ENCODE measurements around the gene PIPOX.

PIPOX gene

GRCh38 chr17:29048440-29049368, 5.8 kb downstream of the PIPOX start:
- DNase-seq, result peak; percentile 5

GRCh38 chr17:29049541-29050145, 6.7 kb downstream of the PIPOX start:
- DNase-seq, result no peak

DNA sequence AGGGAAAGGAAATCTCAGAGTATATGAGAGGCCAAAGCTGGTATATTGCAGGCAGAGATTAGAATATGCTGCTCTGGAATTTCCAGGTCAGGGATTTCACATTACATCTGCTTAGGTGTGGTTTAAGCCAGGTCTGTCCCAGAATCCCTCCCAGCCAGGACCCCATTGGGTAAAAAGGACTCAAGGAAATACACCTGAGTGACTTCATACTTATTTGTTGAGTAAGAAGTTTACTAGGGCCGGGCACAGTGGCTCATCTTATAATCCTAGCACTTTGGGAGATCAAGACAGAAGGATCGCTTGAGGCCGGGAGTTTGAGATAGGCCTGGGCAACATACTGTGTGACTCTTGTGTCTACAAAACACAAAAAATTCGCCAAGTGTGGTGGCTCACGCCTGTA, 7.2 kb downstream of the PIPOX start:
- DNase-seq, result no peak

DNA sequence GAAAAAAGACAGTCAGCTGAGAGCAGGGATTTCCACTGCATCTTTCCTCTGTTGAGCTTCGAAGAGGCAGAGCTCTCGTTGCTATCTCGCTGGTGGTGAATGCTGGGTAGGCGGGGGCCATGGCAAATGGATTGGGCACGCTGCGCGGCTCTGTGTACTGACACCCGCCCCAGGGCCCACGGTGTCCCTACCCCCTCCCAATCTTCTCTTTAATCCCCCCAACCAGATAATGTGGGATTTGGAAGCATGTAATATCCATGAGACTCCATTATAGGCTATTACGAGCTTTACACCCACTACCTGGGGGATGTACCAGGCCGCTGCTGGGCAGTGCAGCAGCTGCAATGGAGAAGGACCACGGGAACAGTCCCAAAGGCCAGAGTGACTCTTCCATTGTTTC, 8.3 kb downstream of the PIPOX start:
- DNase-seq, result no peak

GRCh38 chr17:29051731-29052130, 8.8 kb downstream of the PIPOX start:
- no peak for DNase-seq

- no peak for DNase-seq
Observed at GRCh38 chr17:29054835-29055234, 11.9 kb downstream of the PIPOX start.

DNA sequence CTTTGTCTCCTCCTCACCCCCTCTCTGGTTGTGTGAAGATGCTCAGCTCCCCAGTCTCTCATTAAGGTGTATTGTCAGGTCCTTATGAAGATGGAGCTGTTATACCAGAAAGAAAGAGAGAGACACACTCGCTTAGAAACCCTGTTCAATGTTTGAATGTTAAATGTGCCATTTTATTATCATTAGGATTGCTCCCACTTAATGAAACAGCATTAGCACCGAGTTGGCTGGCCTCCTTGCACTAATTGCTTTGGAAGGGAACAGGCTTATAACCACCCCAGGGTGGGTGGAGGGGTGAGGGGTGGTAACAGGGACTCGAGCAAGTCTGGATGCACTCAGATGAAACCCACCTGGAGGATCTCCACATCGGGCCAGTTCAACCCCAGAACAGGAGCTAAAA, 14.4 kb downstream of the PIPOX start:
- peak; percentile 52 for DNase-seq

DNA sequence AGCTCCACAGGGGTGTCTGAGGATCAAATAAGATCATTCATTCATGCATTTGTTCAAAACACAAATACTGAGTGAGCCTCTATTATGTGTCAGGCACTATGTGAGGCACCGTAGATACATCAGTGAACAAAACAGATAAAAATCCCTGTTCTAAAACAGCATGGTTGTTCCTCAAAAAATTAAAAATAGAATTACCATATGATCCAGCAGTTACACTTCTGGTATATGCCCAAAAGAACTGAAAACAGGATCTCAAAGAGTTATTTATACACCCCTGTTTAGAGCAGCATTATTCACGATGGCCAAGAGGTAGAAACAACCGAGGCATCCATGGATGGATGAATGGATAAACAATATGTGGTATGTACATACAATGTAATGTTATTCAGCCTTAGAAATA, 15.4 kb downstream of the PIPOX start:
- DNase-seq, result no peak

- DNase-seq, result no peak
Observed at GRCh38 chr17:29059281-29059680, 16.3 kb downstream of the PIPOX start.

DNA sequence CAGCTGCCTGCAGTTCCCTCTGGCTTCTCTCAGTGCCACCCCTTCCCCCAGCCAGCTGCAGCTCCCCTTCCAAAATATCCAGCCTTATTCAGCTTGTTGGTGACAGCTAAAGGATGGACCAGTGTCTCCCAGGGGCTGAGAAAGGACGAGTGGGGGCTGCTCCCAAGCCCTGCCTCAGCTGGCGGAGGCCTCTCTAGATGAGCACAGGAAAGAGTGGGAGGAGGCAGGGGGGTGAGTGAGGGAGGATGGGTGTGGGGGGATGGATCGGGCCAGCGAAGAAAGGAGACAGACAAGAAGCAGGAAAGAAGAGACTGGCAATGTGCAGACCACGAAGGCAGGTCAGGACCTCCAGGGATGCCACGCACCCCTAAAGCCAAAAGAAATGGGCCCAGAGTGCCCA, 17.5 kb downstream of the PIPOX start:
- no peak for DNase-seq

DNA sequence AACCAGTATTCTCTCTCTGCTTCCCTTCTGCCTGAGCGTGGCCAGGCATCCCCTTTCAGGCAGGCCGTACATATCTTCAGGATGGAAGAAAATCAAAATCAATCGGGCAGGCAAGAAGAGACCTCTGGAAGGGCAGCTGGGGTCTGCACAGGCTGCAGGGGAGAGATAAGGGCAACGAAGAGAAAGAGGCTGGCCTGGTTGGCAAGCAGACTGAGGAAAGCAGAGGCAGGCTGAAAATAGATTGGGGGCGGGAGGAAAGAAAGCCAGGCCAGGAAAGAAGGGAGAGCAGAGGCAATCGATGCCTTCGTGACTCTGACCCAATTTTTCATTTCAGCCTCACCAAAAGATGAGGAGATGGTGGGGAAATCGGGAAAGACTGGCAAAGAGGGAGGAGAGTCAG, 18.1 kb downstream of the PIPOX start:
- no peak for DNase-seq

GRCh38 chr17:29062215-29062614, 19.3 kb downstream of the PIPOX start:
- DNase-seq, result no peak

- DNase-seq, result no peak
Observed at GRCh38 chr17:29063992-29064391, 21.1 kb downstream of the PIPOX start.

- no peak for DNase-seq
Observed at GRCh38 chr17:29066047-29066446, 23.1 kb downstream of the PIPOX start.

GRCh38 chr17:29066606-29067005, 23.7 kb downstream of the PIPOX start:
- no peak for DNase-seq

DNA sequence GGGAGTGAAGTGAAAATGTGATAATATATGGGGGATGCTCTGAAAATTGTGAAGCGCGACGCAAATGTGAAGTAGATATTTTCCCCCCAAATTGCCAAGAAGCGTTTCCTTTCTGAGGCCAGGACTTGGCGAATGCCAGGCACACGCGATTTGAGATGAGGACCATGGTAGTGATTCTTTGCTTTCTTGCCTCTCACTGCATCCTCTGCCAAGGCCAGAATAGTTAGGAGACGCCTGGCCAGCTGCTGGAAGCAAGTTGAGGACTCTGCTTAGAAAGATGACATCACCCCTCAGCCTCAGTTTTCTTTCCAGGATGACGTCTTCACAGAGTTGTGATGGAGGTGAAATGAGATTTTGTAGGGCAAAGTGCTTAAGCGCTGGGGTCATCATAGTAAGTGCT, 25.9 kb downstream of the PIPOX start:
- DNase-seq, result no peak

GRCh38 chr17:29069526-29070041, 26.6 kb downstream of the PIPOX start:
- DNase-seq, result no peak

GRCh38 chr17:29070308-29070707, 27.4 kb downstream of the PIPOX start:
- DNase-seq, result no peak

- DNase-seq, result no peak
Observed at GRCh38 chr17:29070781-29071180, 27.8 kb downstream of the PIPOX start.

- DNase-seq, result no peak
Observed at GRCh38 chr17:29071303-29071702, 28.4 kb downstream of the PIPOX start.

- no peak for DNase-seq
Observed at GRCh38 chr17:29073045-29073444, 30.1 kb downstream of the PIPOX start.

DNA sequence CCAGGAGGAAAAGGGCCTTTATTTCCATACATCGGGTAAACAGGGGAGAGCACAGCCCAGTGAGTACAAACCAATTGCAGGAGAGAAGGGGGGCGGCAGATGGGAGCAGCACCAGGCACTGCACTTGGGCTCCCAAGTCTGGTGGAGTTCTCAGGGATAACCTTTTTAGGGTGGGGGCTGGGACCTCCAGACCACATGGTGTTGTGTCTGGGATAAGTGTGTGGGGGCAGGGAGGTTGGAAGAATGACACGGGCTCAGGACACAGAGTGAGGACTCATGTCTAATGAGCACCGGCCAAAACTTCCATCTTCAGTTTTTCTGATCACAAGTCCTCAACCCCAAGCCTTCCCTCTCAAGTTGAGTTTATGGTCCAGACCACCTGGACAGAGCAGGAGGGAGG, 30.6 kb downstream of the PIPOX start:
- no peak for DNase-seq

DNA sequence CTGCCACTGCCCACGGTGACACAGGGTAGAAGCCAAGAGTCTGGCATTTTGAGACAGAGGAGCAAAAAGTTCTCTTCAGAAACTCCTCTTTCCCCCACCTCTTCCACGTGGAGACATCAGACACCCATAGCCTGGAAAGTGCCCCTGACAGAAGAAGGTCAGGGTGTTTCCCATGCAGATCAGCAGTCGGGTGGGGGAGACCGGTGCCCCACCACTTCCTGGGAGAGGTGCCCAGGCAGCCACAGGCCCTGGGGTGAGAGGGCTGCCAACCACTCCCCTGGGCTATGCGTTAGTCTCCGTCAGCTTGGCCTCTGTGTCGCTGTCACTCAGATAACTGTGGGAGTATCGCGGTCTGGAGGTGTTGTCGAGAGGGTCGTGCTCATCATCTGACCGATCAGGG, 31.5 kb downstream of the PIPOX start:
- no peak for DNase-seq

- DNase-seq, result no peak
Observed at GRCh38 chr17:29076087-29076486, 33.1 kb downstream of the PIPOX start.
